ENCODE data around the gene COL7A1.

- TF ChIP-seq CTCF (conservative IDR thresholded peaks at IDR 0.05; ENCODE audit: low read depth, low read length) (no peak), EZH2 (IDR thresholded peaks at IDR 0.05; ENCODE audit: borderline replicate concordance, low read depth, low read length, poor library complexity, severe bottlenecking) (no peak)
Observed at GRCh38 chr3:48585411-48585810, 9.7 kb downstream of the COL7A1 start.

Measured in A673 (cell line).